DOHH2 (cell line): ENCODE measurements around the gene B4GALNT3.

Experiments used
- EZH2phosphoT487 ChIP-seq: fragments of 200-600 bp; sonication (generic); IDR thresholded peaks from 2 replicates; pipeline ENCODE4 v1.6.1; 2017; ENCODE audit warnings: borderline replicate concordance, mild to moderate bottlenecking, antibody characterized with exemption, low read length, moderate library complexity, mixed read lengths
- TF ChIP-seq, protein P1 (sequence below): fragments of 200-600 bp; sonication (generic); IDR thresholded peaks from one replicate; pipeline ENCODE4 v1.5.1; 2014; ENCODE audit warnings: antibody characterized with exemption, mild to moderate bottlenecking, low read depth, low read length; ENCODE audit not compliant: poor library complexity, severe bottlenecking

- TF ChIP-seq, protein P1, sequence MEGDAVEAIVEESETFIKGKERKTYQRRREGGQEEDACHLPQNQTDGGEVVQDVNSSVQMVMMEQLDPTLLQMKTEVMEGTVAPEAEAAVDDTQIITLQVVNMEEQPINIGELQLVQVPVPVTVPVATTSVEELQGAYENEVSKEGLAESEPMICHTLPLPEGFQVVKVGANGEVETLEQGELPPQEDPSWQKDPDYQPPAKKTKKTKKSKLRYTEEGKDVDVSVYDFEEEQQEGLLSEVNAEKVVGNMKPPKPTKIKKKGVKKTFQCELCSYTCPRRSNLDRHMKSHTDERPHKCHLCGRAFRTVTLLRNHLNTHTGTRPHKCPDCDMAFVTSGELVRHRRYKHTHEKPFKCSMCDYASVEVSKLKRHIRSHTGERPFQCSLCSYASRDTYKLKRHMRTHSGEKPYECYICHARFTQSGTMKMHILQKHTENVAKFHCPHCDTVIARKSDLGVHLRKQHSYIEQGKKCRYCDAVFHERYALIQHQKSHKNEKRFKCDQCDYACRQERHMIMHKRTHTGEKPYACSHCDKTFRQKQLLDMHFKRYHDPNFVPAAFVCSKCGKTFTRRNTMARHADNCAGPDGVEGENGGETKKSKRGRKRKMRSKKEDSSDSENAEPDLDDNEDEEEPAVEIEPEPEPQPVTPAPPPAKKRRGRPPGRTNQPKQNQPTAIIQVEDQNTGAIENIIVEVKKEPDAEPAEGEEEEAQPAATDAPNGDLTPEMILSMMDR = no peak
- TF ChIP-seq EZH2phosphoT487 = no peak
Measured at GRCh38 chr12:524167-524951, 64.6 kb downstream of the B4GALNT3 start.
